GM12878 (cell line): ENCODE measurements around the gene AFF1. TPM values are rescaled to one million over a fixed set of nuclear protein-coding genes. Genes with fewer than 3 reads are reported as not detected.

ENCODE experiments used
- BHLHE40 ChIP-seq, 2 experiments: fragments of 450-650 bp in 1 of 2; IDR thresholded peaks; 2 replicates each; pipeline ENCODE4 v1.6.1; 2011 to 2017; ENCODE audit warnings: low read depth in 2 of 2, borderline replicate concordance in 1 of 2, improper control_type of control experiment in 1 of 2, low read length in 1 of 2, mild to moderate bottlenecking in 1 of 2
- BMI1 ChIP-seq: fragments of 450-650 bp; IDR thresholded peaks from 2 replicates; pipeline ENCODE4 v1.6.1; 2016; ENCODE audit warnings: mild to moderate bottlenecking, moderate library complexity, borderline replicate concordance
- CEBPB ChIP-seq, 2 experiments: fragments of 150-350 bp in 1 of 2; IDR thresholded peaks; 2 replicates each; pipeline ENCODE4 v1.6.1; 2012 to 2014; ENCODE audit warnings: low read depth in 2 of 2, low read length in 2 of 2, borderline replicate concordance in 1 of 2, inconsistent platforms in 1 of 2
- FOXK2 ChIP-seq: fragments of 450-650 bp; IDR thresholded peaks from 2 replicates; pipeline ENCODE4 v1.6.1; 2017; ENCODE audit warnings: mild to moderate bottlenecking, moderate library complexity
- HDGF ChIP-seq: fragments of 450-650 bp; IDR thresholded peaks from 2 replicates; pipeline ENCODE4 v1.6.1; 2016; ENCODE audit warnings: antibody characterized with exemption
- MEF2A ChIP-seq: IDR thresholded peaks from 2 replicates; pipeline ENCODE4 v1.6.1; 2011; ENCODE audit warnings: low read depth, mild to moderate bottlenecking, low read length, moderate library complexity; ENCODE audit not compliant: insufficient read depth
- MTA3 ChIP-seq: IDR thresholded peaks from 2 replicates; pipeline ENCODE4 v1.6.1; 2012; ENCODE audit warnings: low read length, inconsistent platforms, borderline replicate concordance
- MYB ChIP-seq: fragments of 150-350 bp; IDR thresholded peaks from 2 replicates; pipeline ENCODE4 v1.6.1; 2014; ENCODE audit warnings: mild to moderate bottlenecking, low read depth, low read length, borderline replicate concordance
- MYC ChIP-seq: IDR thresholded peaks from 2 replicates; pipeline ENCODE4 v1.6.1; 2011; ENCODE audit warnings: mild to moderate bottlenecking, low read length, moderate library complexity, inconsistent platforms; ENCODE audit not compliant: insufficient read depth, insufficient replicate concordance, insufficient read length, severe bottlenecking
- NFYB ChIP-seq: IDR thresholded peaks from 2 replicates; pipeline ENCODE4 v1.6.1; 2011; ENCODE audit warnings: low read depth, mild to moderate bottlenecking, low read length, improper control_type of control experiment, moderate library complexity; ENCODE audit not compliant: insufficient read depth
- POLR2A ChIP-seq: IDR thresholded peaks from 2 replicates; pipeline ENCODE4 v1.6.1; 2011; ENCODE audit warnings: low read depth, mild to moderate bottlenecking, low read length
- RCOR1 ChIP-seq: conservative IDR thresholded peaks from 2 replicates; pipeline ENCODE4 v1.6.1; 2012; ENCODE audit warnings: low read depth, low read length, improper control_type of control experiment
- RFX5 ChIP-seq: IDR thresholded peaks from 2 replicates; pipeline ENCODE4 v1.6.1; 2011; ENCODE audit warnings: low read depth, low read length, improper control_type of control experiment
- SIX5 ChIP-seq: IDR thresholded peaks from 2 replicates; pipeline ENCODE4 v1.6.1; 2011; ENCODE audit warnings: mild to moderate bottlenecking, low read depth, low read length, moderate library complexity; ENCODE audit not compliant: severe bottlenecking
- SMC3 ChIP-seq: IDR thresholded peaks from 2 replicates; pipeline ENCODE4 v1.6.1; 2011; ENCODE audit warnings: low read length, improper control_type of control experiment, borderline replicate concordance
- SREBF2 ChIP-seq: IDR thresholded peaks from 2 replicates; pipeline ENCODE4 v1.6.1; 2012; ENCODE audit warnings: mild to moderate bottlenecking, low read length
- STAT3 ChIP-seq: IDR thresholded peaks from 2 replicates; pipeline ENCODE4 v1.6.1; 2011; ENCODE audit warnings: low read depth, low read length, improper control_type of control experiment
- polyA plus RNA-seq, 11 experiments: library from polyadenylated mRNA; depleted of rRNA in 4 of 11; unstranded in 6 of 11; stranded (reverse) in 5 of 11; fragments of >200 nt; fragmentation: Nextera tagmentation in 4 of 11; fragmentation: Illumina TruSeq in 1 of 11; extraction: Ambion mirVana in 4 of 11; extraction: Trizol in 1 of 11; gene quantifications; 1 replicate in 1 of 11; 2 replicates in 10 of 11; pipeline versions ENCODE4 v1.2.1 to v1.2.3, GENCODE V29; 2011 to 2016; ENCODE audit warnings: inconsistent platforms in 2 of 11, missing spikeins in 2 of 11, low read depth in 1 of 11
- total RNA-seq, 4 experiments: library from RNA; depleted of rRNA in 3 of 4; stranded (reverse); fragments of >200 nt in 3 of 4; fragmentation: Illumina TruSeq in 1 of 4; extraction: Trizol in 1 of 4; gene quantifications; 2 replicates each; pipeline versions ENCODE4 v1.2.1 to v1.2.3, GENCODE V29; 2013 to 2021
- TF ChIP-seq, protein P1 (sequence below): IDR thresholded peaks from 2 replicates; pipeline ENCODE4 v1.6.1; 2011; ENCODE audit warnings: mild to moderate bottlenecking, low read depth, low read length, moderate library complexity; ENCODE audit not compliant: insufficient replicate concordance
- TF ChIP-seq, protein P2 (sequence below): fragments of 450-650 bp; IDR thresholded peaks from 2 replicates; pipeline ENCODE4 v1.6.1; 2017; ENCODE audit warnings: antibody characterized with exemption, mild to moderate bottlenecking, moderate library complexity
- TF ChIP-seq, protein P3 (sequence below): fragments of 450-650 bp; IDR thresholded peaks from 2 replicates; pipeline ENCODE4 v1.6.1; 2014; ENCODE audit warnings: mild to moderate bottlenecking
- TF ChIP-seq, protein P4 (sequence below): fragments of 450-650 bp; IDR thresholded peaks from 2 replicates; pipeline ENCODE4 v1.6.1; 2018; ENCODE audit warnings: borderline replicate concordance, mild to moderate bottlenecking; ENCODE audit not compliant: partially characterized antibody

Gene AFF1
- total and polyA plus RNA-seq, 10 of the 15 experiments (the other 5 are each of a cell fraction or from before 2014, with no cell fraction given): 3.5 to 56.1 (median 21.5) TPM

DNA sequence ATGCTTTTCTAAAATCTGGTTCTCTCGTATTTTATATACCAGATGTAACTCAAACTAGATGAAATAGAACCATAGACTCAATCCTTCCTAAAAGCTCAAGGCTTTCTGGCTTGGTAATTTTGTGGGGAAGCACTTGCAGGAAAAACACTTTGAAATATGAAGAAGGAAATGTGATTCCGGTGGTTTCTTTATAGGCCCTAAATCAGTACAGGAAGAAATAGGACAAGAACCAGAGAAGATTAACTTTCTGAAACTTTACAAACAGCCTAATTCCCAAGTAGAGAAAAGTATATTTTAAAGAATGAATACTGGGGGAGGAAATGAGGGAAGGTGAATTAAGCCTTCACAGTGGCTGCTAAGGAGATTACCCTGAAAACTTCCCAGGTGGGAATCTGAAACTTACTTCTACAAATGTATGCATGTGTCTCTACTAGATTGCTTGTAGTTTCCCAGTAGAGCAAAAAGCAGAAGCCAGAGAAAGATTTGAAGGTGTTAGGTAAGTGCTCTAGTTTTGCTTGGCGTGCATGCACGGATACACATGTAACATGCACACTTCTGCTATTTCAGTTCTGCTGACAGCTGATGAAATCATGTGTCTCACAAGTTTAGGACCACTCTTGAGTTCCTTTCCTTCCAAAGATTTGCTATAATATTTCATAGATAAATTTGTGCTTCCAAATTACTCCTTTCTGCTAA, 92.1 kb downstream of the AFF1 start (continued):
- TF ChIP-seq SMC3 (0 out of 2 replicates have a peak, but pooled peaks have one; percentile 7), MYC (no peak), NFYB (no peak), RCOR1 (peak; percentile 72; the same call in 1 of the 2 replicates), BMI1 (no peak), POLR2A (no peak), CEBPB (IDR thresholded peaks at IDR 0.05; ENCODE audit: borderline replicate concordance in 1 of 2, low read depth in 2 of 2, low read length in 2 of 2) (no peak), FOXK2 (no peak), HDGF (no peak), MEF2A (peak; percentile 74), SIX5 (no peak), STAT3 (no peak), MYB (no peak), BHLHE40 (IDR thresholded peaks at IDR 0.05; ENCODE audit: borderline replicate concordance in 1 of 2, low read depth in 2 of 2, low read length in 1 of 2) (peak; percentile 91 to 92), MTA3 (no peak), RFX5 (no peak), SREBF2 (no peak)
- TF ChIP-seq, protein P1, sequence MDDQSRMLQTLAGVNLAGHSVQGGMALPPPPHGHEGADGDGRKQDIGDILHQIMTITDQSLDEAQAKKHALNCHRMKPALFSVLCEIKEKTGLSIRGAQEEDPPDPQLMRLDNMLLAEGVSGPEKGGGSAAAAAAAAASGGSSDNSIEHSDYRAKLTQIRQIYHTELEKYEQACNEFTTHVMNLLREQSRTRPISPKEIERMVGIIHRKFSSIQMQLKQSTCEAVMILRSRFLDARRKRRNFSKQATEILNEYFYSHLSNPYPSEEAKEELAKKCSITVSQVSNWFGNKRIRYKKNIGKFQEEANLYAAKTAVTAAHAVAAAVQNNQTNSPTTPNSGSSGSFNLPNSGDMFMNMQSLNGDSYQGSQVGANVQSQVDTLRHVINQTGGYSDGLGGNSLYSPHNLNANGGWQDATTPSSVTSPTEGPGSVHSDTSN: peak; percentile 72
- TF ChIP-seq, protein P2, sequence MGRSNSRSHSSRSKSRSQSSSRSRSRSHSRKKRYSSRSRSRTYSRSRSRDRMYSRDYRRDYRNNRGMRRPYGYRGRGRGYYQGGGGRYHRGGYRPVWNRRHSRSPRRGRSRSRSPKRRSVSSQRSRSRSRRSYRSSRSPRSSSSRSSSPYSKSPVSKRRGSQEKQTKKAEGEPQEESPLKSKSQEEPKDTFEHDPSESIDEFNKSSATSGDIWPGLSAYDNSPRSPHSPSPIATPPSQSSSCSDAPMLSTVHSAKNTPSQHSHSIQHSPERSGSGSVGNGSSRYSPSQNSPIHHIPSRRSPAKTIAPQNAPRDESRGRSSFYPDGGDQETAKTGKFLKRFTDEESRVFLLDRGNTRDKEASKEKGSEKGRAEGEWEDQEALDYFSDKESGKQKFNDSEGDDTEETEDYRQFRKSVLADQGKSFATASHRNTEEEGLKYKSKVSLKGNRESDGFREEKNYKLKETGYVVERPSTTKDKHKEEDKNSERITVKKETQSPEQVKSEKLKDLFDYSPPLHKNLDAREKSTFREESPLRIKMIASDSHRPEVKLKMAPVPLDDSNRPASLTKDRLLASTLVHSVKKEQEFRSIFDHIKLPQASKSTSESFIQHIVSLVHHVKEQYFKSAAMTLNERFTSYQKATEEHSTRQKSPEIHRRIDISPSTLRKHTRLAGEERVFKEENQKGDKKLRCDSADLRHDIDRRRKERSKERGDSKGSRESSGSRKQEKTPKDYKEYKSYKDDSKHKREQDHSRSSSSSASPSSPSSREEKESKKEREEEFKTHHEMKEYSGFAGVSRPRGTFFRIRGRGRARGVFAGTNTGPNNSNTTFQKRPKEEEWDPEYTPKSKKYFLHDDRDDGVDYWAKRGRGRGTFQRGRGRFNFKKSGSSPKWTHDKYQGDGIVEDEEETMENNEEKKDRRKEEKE: no peak
- TF ChIP-seq, protein P3, sequence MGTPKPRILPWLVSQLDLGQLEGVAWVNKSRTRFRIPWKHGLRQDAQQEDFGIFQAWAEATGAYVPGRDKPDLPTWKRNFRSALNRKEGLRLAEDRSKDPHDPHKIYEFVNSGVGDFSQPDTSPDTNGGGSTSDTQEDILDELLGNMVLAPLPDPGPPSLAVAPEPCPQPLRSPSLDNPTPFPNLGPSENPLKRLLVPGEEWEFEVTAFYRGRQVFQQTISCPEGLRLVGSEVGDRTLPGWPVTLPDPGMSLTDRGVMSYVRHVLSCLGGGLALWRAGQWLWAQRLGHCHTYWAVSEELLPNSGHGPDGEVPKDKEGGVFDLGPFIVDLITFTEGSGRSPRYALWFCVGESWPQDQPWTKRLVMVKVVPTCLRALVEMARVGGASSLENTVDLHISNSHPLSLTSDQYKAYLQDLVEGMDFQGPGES: no peak
- TF ChIP-seq, protein P4, sequence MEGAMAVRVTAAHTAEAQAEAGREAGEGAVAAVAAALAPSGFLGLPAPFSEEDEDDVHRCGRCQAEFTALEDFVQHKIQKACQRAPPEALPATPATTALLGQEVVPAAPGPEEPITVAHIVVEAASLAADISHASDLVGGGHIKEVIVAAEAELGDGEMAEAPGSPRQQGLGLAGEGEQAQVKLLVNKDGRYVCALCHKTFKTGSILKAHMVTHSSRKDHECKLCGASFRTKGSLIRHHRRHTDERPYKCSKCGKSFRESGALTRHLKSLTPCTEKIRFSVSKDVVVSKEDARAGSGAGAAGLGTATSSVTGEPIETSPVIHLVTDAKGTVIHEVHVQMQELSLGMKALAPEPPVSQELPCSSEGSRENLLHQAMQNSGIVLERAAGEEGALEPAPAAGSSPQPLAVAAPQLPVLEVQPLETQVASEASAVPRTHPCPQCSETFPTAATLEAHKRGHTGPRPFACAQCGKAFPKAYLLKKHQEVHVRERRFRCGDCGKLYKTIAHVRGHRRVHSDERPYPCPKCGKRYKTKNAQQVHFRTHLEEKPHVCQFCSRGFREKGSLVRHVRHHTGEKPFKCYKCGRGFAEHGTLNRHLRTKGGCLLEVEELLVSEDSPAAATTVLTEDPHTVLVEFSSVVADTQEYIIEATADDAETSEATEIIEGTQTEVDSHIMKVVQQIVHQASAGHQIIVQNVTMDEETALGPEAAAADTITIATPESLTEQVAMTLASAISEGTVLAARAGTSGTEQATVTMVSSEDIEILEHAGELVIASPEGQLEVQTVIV: no peak
